Cardiac septum (tissue), 1 donor: ENCODE data around the gene GFM2. TPM values are rescaled to one million over a fixed set of nuclear protein-coding genes. Genes with fewer than 3 reads are reported as not detected.
"Not testable (repeated sequence)": the region's sequence is repeated elsewhere in the genome, so short reads cannot be mapped to it uniquely, and the experiment has no call there.

Source experiments
- DNase-seq: peaks from one replicate; pipeline ENCODE4 v3.0.0-alpha.2; 2020; ENCODE audit warnings: low spot score
- intact Hi-C: fragments of 100-400 bp; cut with DNase I; formaldehyde crosslinking; loops from one replicate; pipeline ENCODE4 v1.14.0; 2022
- total RNA-seq: library from RNA; stranded (reverse); fragmentation: NEBNext Ultra II Directional; extraction: Animal tissue kit (Norgen Biotek cat#: 25700); gene quantifications from one replicate; pipeline ENCODE4 v1.2.1, GENCODE V29; 2021
- donor health status: DM: no; HTN: no; CAD: no.

GFM2 gene
- total RNA-seq, 1 donor from 2014 or later = 45.2 TPM

DNA sequence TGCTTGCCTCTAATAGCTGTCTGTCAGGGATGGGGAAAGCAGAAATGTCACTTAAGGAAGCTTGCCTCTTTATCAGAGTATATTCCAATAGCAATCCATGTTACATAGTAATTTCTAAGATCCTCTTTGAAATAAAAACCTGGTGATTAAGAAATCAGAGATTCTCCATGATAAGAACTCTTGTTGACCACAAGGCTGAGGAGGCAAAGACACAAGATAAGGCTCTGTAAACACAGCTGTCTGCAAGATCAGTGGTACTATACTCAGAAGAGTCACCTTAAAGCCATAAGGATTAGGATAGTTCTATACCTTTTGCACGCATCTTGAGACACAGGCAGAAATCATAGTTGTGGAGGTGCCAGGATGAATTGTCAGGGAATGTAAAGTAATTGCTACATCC lies 41.6 kb downstream of the GFM2 start:
- DNase-seq = no peak
- intact Hi-C loops = no loop called here

DNA sequence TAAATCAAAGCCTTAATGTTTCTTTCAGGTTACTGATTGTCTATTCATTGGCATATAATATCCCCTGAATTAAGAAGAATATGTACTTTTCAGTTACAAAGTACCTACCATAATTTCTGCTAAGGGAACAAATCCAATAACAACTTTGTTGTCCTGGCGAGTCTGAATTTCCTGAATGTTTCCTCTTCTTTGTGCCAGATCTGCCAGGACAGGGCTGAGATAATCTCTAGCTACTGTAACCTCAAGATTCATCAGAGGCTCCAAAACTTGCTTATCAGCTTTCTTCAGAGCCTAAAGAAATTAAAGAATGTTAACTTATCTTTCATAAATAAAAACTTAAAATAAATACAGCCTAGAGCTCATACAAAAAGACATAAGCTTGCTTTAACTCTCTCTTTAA lies 44.6 kb downstream of the GFM2 start:
- intact Hi-C loops = no loop called here
- no peak for DNase-seq

DNA sequence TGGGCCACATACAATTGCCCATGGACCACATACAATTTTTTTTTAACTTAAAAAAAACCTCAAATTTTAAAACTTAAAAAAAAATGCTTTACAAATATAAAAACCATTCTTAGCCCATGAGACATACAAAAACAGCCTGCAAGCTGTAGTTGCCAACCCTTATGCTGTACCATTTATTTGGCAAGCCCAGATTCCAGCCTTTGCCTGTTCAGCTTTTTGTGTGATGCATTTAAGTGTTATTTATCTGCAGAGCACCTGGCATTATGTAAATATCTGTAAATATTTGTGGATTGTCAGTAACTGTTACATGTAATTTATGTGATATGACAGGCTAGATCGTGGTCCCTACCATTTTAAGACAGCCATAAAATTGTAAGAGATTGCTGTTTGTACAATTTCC lies 49.3 kb downstream of the GFM2 start:
- no peak for DNase-seq
- intact Hi-C loops = no loop called here

DNA sequence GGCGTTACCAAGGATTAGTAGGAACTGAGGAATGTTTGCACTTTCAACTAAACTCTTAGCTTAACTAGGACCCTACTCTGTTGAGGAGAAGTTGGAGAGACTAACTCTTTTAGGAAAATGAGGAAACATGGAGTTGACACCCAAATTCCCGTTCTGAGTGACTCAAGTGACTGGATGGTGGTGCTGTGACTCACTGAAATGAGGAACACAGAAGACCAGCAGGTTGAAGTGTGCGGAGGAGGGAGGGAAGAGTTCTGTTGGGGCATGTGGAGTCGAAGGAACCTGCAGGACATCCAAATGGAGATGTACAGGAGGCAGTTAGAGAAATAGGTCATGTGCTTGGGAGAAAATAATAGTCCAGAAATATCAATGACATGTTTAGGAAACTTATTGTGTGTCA lies 73.7 kb downstream of the GFM2 start:
- intact Hi-C loops = no loop called here
- DNase-seq = no peak

DNA sequence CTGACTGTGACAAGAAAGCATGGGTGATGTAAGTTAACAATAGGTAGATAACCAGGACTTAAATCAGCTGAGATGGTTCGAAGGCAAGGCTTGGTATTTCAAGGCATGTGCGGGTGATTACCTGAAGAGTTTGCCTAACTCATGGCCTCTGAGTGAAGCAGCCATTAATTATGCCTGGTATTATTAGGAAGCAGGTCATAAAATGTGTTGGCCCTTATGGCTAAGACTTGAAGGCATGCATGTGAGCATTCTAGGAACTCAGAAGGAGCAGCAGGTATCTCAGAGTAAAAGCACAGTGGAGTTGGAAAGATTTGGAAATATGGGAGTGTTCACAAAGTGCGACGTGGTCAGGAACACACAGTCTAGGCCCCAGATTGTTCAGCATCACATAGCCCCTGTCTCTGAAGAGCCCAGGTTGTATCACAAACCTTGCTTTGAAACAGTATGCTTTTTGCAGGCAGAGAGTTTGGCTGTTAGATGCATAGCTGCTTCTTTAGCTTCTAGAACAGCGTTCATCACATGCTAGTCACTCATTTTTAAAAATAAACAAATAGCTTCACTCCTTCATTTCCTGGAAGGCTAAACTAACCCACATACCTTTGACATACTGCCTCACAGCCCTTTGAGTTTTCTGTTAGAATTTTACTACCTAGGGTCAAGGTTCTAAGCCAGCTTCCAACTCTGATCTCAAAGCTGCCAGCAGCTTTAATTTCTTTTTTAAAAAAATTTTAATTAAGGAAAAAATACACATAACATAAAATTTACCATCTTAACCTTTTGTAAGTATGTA lies 79.8 kb downstream of the GFM2 start:
- intact Hi-C loops = no loop called here
- DNase-seq = no peak

DNA sequence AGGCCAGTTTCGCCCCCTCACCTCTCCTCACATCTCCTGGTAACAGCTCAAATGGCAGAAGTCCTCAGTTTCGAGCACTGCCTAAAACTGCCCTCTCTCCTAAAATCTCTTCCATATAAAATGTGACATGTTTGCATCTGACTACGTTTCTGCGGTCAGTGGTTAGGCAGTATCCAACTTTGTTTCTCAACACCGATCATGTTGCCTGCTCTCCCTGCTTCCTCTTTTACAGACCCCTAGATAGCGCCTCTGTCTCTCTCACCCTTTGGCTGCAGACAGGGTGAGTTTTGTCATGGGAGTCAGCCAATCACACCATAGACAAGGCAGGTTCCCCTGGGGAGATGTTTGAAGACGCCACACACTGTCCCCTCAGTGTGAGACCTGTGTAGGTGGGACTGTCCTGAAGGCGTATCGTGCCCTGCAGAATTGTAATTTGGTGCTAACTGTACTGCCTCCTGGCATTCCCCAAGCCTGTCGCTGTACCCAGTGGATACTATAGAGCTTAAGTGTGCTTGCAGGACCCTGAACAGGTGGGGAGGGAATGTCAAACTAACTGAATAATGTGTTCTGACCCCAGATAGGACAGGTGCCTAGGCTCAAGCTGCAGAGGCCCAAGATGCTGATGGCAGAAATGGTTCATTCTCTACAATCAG lies 80.8 kb downstream of the GFM2 start:
- DNase-seq = no peak
- intact Hi-C loops = no loop called here

DNA sequence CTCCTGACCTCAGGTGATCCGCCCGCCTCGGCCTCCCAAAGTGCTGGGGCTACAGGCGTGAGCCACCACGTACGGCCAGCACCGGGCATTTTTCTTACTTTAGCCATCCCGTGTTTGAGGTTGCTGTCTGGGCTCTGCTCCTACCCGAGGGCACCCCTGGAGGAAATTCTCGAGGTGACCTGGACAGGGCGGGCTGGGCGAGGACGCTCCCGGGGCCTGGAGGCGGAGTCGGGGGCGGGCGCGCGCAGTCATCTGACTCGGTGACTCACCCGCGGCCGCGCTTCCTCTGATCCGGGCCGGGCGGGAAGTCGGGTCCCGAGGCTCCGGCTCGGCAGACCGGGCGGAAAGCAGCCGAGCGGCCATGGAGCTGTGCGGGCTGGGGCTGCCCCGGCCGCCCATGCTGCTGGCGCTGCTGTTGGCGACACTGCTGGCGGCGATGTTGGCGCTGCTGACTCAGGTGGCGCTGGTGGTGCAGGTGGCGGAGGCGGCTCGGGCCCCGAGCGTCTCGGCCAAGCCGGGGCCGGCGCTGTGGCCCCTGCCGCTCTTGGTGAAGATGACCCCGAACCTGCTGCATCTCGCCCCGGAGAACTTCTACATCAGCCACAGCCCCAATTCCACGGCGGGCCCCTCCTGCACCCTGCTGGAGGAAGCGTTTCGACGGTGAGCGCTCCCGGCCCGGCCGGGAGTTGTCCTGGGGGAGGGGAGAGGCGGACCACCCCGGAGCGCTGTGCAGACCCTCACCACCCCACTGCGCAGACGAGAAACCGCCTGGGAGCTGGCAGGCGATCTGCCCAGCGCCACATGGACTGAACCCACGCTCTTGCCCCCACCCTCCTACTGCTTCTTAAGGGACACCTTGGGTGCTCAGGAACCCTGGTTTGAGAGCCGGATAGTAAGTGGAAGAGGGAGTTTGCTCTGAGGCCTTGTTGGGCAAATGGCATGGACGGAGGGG lies 81.7 kb downstream of the GFM2 start, which contains the start of gene HEXB:
Gene HEXB (plus strand): TSS at position 334 of the 952 bp plus-strand sequence. CDS start 28 bp downstream, at position 362.
- DNase-seq = peak; percentile 97
- intact Hi-C loops = no loop called here

DNA sequence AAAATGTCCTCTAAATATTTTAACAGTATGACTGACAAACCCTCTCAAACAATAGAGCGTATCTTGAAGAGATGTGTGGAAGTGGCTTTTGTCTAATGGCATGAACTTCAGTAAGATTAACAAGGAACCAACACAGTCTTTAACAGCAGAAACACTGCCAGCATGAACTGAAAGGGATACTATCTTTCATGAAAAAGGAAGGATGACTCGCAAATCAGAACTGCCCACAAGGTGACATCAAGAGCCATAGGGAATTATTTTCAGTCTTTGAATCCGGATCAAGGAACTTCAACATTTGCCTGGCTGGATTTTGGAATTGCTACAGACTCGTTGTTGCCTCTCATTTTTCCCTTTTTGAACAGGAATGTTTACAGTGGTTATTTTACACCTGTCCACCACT lies 87.0 kb downstream of the GFM2 start:
- intact Hi-C loops = no loop called here

DNA sequence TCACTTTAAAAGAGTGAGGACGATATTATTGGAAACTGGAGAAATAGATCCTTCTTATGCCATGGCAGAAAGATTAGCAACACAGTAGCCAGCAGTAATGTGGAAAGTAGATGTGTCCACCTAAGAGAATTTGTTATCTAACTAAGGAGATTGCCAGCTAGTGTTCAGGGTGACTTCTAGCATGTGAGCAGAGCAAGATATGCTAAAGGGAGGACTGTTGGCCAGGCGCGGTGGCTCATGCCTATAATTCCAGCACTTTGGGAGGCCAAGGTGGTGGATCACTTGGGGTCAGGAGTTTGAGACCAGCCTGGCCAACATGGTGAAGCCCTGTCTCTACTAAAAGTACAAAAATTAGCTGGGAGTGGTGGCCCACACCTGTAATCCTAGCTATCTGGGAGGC lies 87.6 kb downstream of the GFM2 start:
- DNase-seq, intact Hi-C loops: not testable (repeated sequence)

More for the DNA sequence above, 87.0 kb downstream of the GFM2 start:
- no peak for DNase-seq

DNA sequence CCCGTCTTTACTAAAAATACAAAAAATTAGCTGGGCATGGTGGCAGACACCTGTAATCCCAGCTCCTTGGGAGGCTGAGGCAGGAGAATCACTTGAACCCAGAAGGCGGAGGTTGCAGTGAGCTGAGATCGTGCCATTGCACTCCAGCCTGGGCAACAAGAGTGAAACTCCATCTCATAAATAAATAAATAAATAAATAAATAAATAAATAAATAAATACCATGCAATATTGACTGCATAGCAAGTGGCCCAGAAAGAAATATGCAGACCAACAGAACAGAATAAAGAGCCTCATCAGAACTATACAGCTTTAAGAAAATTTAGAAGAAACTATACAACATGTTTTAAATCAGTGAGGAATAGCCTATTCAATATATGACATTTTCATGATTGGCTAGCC lies 88.8 kb downstream of the GFM2 start:
- intact Hi-C loops, DNase-seq: not testable (repeated sequence)

DNA sequence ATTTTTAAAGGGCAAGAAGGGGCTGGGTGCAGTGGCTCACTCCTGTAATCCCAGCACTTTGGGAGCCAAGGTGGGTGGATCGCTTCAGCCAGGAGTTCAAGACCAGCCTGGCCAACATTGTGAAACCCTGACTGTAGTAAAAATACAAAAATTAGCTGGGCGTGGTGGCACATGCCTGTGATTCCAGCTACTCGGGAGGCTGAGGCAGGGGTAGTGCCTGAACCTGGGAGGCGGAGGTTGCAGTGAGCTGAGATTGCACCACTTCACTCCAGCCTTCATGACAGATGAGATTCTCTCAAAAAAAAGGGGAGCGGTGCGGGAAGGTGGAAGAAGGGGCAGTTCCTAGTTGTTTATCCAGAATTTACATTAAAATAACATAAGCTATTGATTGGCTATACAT lies 90.5 kb downstream of the GFM2 start:
- intact Hi-C loops = not testable (repeated sequence)

DNA sequence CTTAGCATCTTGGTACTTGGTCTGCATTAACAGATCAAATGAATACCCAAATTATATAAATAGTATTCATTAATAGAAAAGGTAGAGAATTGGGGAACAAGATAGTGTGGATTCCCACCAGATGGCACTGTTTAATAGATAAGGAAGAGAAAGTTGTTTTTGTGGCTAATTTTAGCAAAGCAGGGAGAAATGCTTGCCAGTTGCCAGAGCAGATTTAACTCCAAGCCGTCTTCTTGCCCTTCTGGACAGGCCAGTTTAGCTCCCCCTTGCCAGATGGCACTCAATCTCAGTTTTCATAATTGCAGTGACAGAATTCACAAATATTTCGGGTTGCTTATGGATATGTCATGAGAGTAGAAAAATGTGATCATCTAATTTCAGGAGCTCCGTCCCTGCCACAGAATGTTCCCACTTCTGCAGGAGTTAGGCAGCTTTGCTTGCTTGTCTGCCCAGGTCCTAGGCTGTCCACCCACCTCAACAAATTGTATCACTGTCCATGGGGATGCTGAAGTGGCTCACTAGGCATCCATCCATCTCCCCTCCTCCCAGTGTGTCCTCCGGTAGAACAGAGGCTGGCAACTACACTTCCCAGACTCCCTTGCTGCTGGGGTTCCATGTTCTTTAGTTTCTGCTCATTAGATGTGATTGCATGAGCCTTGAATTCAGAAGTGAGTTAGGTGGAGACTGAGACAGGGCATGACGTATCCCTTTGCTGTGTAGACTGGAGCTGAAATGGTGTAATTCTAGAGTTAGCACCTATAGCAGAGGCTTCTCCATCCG lies 93.7 kb downstream of the GFM2 start:
- intact Hi-C loops = loop anchor here (5.0 kb wide), 1 partner anchor 244 kb away; no protein-coding TSS in a partner anchor
- DNase-seq = no peak

More for the DNA sequence above, 90.5 kb downstream of the GFM2 start:
- DNase-seq = not testable (repeated sequence)

DNA sequence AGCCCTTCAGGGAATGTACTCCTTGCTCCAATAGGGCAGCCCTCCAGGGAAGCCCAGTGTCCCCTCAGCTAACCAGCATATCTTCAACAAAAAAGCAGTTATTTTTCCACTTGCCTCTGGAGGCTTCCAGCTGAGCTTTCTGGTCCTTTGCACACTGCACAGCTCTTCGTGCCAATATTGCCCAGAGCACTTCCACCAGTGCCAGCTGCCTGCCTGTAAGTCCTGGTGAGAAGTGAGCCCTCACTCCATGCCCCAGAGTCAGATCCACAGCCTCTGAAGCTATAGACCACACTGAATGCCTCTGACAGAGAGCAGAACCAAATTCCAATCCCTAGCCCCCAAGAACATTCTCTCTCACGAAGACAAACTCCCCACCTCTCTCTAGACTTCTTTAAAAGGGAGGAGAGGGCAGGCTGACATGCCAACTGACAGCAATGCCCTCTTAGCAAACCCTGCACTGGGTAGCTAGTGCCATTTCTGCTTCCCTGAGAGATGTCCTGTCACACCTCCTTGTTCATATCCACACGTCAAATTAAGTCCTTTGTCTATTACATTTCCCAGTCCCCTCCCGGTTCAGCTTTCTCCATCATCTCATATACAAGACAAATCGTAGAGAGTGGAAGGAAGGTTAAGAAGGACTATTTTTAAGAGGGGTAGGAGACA lies 94.6 kb downstream of the GFM2 start:
- intact Hi-C loops = loop anchor here (5.0 kb wide), 1 partner anchor 245 kb away; no protein-coding TSS in a partner anchor
- DNase-seq = no peak

Other genes with a start within 250 kb of the GFM2 start
- 6.6 TPM for gene ENC1, start 126.4 kb downstream of the GFM2 start, total RNA-seq
- 90.6 TPM for gene HEXB, start 81.9 kb downstream of the GFM2 start, total RNA-seq
- 34.2 TPM for gene NSA2, start 132 bp upstream of the GFM2 start, total RNA-seq
- 6.5 TPM for gene FAM169A, start 99.3 kb upstream of the GFM2 start, total RNA-seq